GM23338 (cell line): Measurements from ENCODE around the gene CIAPIN1. TPM values are rescaled to one million over a fixed set of nuclear protein-coding genes. Genes with fewer than 3 reads are reported as not detected.

Experiments
- ATAC-seq: fragments of 200-7000 bp; cut with Tn5 transposase; 3 replicates; pipeline ENCODE4 v1.9.1; 2020
- DNase-seq: peaks from one replicate; pipeline ENCODE4 v3.0.0-alpha.2; 2015; ENCODE audit warnings: low spot score
- H2AFZ ChIP-seq: fragments of 200-600 bp; sonication (generic); 2 replicates; pipeline ENCODE4 v1.8.0; 2016; ENCODE audit warnings: antibody characterized with exemption, mild to moderate bottlenecking, moderate library complexity
- H3F3A ChIP-seq: fragments of 200-600 bp; sonication (generic); replicated peaks from 2 replicates; pipeline ENCODE4 v1.8.0; 2017; ENCODE audit warnings: antibody characterized with exemption, mixed run types, low read depth
- H3K27ac ChIP-seq: fragments of 200-600 bp; sonication (generic); 2 replicates; pipeline ENCODE4 v1.6.1; 2016; ENCODE audit warnings: low read depth
- H3K27me3 ChIP-seq: fragments of 200-600 bp; sonication (generic); 2 replicates; pipeline ENCODE4 v1.8.0; 2016; ENCODE audit warnings: mild to moderate bottlenecking, mixed run types, moderate library complexity; ENCODE audit not compliant: insufficient read depth
- H3K36me3 ChIP-seq: fragments of 200-600 bp; sonication (generic); 2 replicates; pipeline ENCODE4 v1.8.0; 2016; ENCODE audit warnings: mild to moderate bottlenecking; ENCODE audit not compliant: insufficient read depth
- H3K4me1 ChIP-seq: fragments of 200-600 bp; sonication (generic); 2 replicates; pipeline ENCODE4 v1.8.0; 2016; ENCODE audit warnings: mild to moderate bottlenecking, moderate library complexity; ENCODE audit not compliant: insufficient read depth
- H3K4me2 ChIP-seq: fragments of 200-600 bp; sonication (generic); 2 replicates; pipeline ENCODE4 v1.7.1; 2017; ENCODE audit warnings: mixed run types
- H3K4me3 ChIP-seq: fragments of 200-600 bp; sonication (generic); 2 replicates; pipeline ENCODE4 v1.6.1; 2016; ENCODE audit warnings: mixed run types
- H3K79me2 ChIP-seq: fragments of 200-600 bp; sonication (generic); replicated peaks from 2 replicates; pipeline ENCODE4 v1.8.0; 2017; ENCODE audit warnings: mild to moderate bottlenecking; ENCODE audit not compliant: insufficient read depth
- H3K9me2 ChIP-seq: fragments of 200-600 bp; sonication (generic); 2 replicates; pipeline ENCODE4 v1.8.0; 2017; ENCODE audit not compliant: insufficient read depth
- H4K20me1 ChIP-seq: fragments of 200-600 bp; sonication (generic); replicated peaks from 2 replicates; pipeline ENCODE4 v1.8.0; 2017; ENCODE audit warnings: mild to moderate bottlenecking; ENCODE audit not compliant: insufficient read depth
- H3K27ac Mint-ChIP-seq: 2 replicates; pipeline ENCODE4 v1.8.0; 2020; ENCODE audit warnings: inconsistent platforms, mild to moderate bottlenecking, moderate library complexity, mixed read lengths
- H3K27me3 Mint-ChIP-seq: 3 replicates; pipeline ENCODE4 v1.8.0; 2022; ENCODE audit warnings: low read depth, mild to moderate bottlenecking, moderate library complexity, mixed read lengths, inconsistent platforms; ENCODE audit not compliant: insufficient read depth, poor library complexity
- H3K36me3 Mint-ChIP-seq: 3 replicates; pipeline ENCODE4 v1.8.0; 2021; ENCODE audit warnings: low read depth, mild to moderate bottlenecking, inconsistent platforms, moderate library complexity, mixed read lengths
- H3K4me1 Mint-ChIP-seq: 3 replicates; pipeline ENCODE4 v1.8.0; 2020; ENCODE audit warnings: mild to moderate bottlenecking, inconsistent platforms, mixed read lengths
- H3K4me3 Mint-ChIP-seq: 3 replicates; pipeline ENCODE4 v1.8.0; 2021; ENCODE audit warnings: moderate library complexity, mild to moderate bottlenecking, inconsistent platforms, mixed read lengths
- H3K9me3 Mint-ChIP-seq: 3 replicates; pipeline ENCODE4 v1.8.0; 2020; ENCODE audit warnings: moderate library complexity, mild to moderate bottlenecking, inconsistent platforms, mixed read lengths
- CTCF ChIP-seq, 2 experiments: fragments of 200-600 bp in 1 of 2; sonication (generic) in 1 of 2; conservative IDR thresholded peaks; 2 replicates each; pipeline versions ENCODE4 v1.5.1 to v1.6.1; 2016 to 2017; ENCODE audit warnings: antibody characterized with exemption in 2 of 2, low read depth in 2 of 2, mild to moderate bottlenecking in 2 of 2, moderate library complexity in 1 of 2
- ETS1 ChIP-seq: IDR thresholded peaks from 2 replicates; pipeline ENCODE4 v1.6.1; 2016; ENCODE audit warnings: antibody characterized with exemption
- EZH2 ChIP-seq: fragments of 200-600 bp; sonication (generic); IDR thresholded peaks from one replicate; pipeline ENCODE4 v1.8.0; 2017; ENCODE audit warnings: antibody characterized with exemption, mild to moderate bottlenecking, low read depth; ENCODE audit not compliant: unreplicated experiment
- JUNB ChIP-seq: IDR thresholded peaks from one replicate; pipeline ENCODE4 v1.6.1; 2016; ENCODE audit warnings: antibody characterized with exemption; ENCODE audit not compliant: unreplicated experiment
- NANOG ChIP-seq: IDR thresholded peaks from 2 replicates; pipeline ENCODE4 v1.6.1; 2016; ENCODE audit warnings: antibody characterized with exemption, borderline replicate concordance
- POLR2AphosphoS5 ChIP-seq: IDR thresholded peaks from 2 replicates; pipeline ENCODE4 v1.6.1; 2016; ENCODE audit warnings: antibody characterized with exemption, low read depth
- REST ChIP-seq: IDR thresholded peaks from one replicate; pipeline ENCODE4 v1.6.1; 2018; ENCODE audit warnings: antibody characterized with exemption; ENCODE audit not compliant: unreplicated experiment
- STAT1 ChIP-seq: IDR thresholded peaks from one replicate; pipeline ENCODE4 v1.6.1; 2016; ENCODE audit warnings: antibody characterized with exemption; ENCODE audit not compliant: unreplicated experiment
- ZNF114 ChIP-seq: fragments of 250-450 bp; sonication (Bioruptor Pico); IDR thresholded peaks from 2 replicates; pipeline ENCODE4 v1.5.0; 2020; ENCODE audit warnings: mild to moderate bottlenecking, moderate library complexity
- ZNF331 ChIP-seq: fragments of 250-450 bp; sonication (Bioruptor Pico); IDR thresholded peaks from 2 replicates; pipeline ENCODE4 v1.5.0; 2020; ENCODE audit warnings: low read depth, mild to moderate bottlenecking, moderate library complexity
- ZNF462 ChIP-seq: fragments of 250-450 bp; sonication (Bioruptor Pico); IDR thresholded peaks from 2 replicates; pipeline ENCODE4 v1.5.0; 2020; ENCODE audit warnings: mild to moderate bottlenecking, moderate library complexity
- polyA plus RNA-seq: library from polyadenylated mRNA; unstranded; fragments of >200 nt; fragmentation: Nextera tagmentation; extraction: Ambion mirVana; gene quantifications from 2 replicates; pipeline ENCODE4 v1.2.1, GENCODE V29; 2016
- total RNA-seq: library from RNA; depleted of rRNA; stranded (reverse); fragments of >200 nt; shearing (Covaris generic); gene quantifications from 2 replicates; pipeline ENCODE4 v1.2.3, GENCODE V29; 2014

The CIAPIN1 gene
- total and polyA plus RNA-seq, 2 experiments from 2014 or later: 36.5 to 75.4 TPM

- Histone ChIP-seq H4K20me1 (0 out of 2 replicates have a peak, but pooled peaks cover 5% of the 10 kb centered on the region), H3K27me3 (no peaks in the 10 kb centered on the region), H3K27ac (no peak overlapping the region), H3K4me1 (no peaks in the 10 kb centered on the region), H3K4me2 (no peak overlapping the region), H3K9me2 (no peaks in the 10 kb centered on the region), H3K79me2 (no peaks in the 10 kb centered on the region), H3K36me3 (peaks cover 39% of the 10 kb centered on the region), H3F3A (no peaks in the 10 kb centered on the region), H3K4me3 (no peak overlapping the region), H2AFZ (no peak overlapping the region)
- H3K27ac Mint-ChIP-seq: no peak overlapping the region
- no peaks in the 10 kb centered on the region for H3K4me1 Mint-ChIP-seq
- DNase-seq (no peak), ATAC-seq (no peak)
- no peak for TF ChIP-seq ZNF331 (CRISPR knock-in tag)
- no peak for TF ChIP-seq POLR2AphosphoS5
- TF ChIP-seq ETS1: no peak
- TF ChIP-seq CTCF (conservative IDR thresholded peaks at IDR 0.05; ENCODE audit: low read depth in 2 of 2): no peak
- no peak for TF ChIP-seq REST
- TF ChIP-seq JUNB: no peak
- no peak for TF ChIP-seq ZNF462 (CRISPR knock-in tag)
- no peak for TF ChIP-seq ZNF114 (CRISPR knock-in tag)
- no peak for TF ChIP-seq NANOG
- TF ChIP-seq EZH2: no peak
- no peak for TF ChIP-seq STAT1
- no peak overlapping the region for H3K4me3 Mint-ChIP-seq
- H3K9me3 Mint-ChIP-seq: no peaks in the 10 kb centered on the region; the same call in 2 of the 3 replicates
- peaks cover 52% of the 10 kb centered on the region for H3K36me3 Mint-ChIP-seq
- peaks cover 2% of the 10 kb centered on the region for H3K27me3 Mint-ChIP-seq
Measured at GRCh38 chr16:57427824-57428223, 19.4 kb downstream of the CIAPIN1 start.
